ENCODE data around the gene GLT8D2.

Gene GLT8D2

DNA sequence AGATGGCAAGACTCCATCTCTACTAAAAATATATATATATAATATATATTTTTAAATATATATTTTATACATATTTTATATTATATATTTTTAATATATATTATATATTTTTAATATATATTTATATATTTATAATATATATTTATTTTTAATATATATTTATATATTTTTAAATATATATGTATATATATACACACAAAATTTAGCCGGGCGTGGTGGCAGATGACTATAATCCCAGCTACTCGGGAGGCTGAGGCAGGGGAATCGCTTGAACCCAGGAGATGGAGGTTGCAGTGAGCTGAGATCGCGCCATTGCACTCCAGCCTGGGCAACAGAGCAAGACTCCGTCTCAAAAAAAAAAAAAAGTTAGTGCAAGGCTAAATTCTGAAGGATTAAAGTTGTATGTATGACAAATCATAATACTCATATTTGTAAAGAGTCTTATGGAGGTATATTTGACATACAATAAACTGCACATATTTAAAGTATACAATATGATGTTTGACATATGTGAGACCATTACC lies 92.1 kb downstream of the GLT8D2 start:
- no peak for DNase-seq (ENCODE audit: low read depth)
- peak overlapping the region; percentile 72 for H3K4me3 ChIP-seq (ENCODE audit: low read depth, low read length)
- TF ChIP-seq, protein P1, sequence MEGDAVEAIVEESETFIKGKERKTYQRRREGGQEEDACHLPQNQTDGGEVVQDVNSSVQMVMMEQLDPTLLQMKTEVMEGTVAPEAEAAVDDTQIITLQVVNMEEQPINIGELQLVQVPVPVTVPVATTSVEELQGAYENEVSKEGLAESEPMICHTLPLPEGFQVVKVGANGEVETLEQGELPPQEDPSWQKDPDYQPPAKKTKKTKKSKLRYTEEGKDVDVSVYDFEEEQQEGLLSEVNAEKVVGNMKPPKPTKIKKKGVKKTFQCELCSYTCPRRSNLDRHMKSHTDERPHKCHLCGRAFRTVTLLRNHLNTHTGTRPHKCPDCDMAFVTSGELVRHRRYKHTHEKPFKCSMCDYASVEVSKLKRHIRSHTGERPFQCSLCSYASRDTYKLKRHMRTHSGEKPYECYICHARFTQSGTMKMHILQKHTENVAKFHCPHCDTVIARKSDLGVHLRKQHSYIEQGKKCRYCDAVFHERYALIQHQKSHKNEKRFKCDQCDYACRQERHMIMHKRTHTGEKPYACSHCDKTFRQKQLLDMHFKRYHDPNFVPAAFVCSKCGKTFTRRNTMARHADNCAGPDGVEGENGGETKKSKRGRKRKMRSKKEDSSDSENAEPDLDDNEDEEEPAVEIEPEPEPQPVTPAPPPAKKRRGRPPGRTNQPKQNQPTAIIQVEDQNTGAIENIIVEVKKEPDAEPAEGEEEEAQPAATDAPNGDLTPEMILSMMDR (conservative IDR thresholded peaks at IDR 0.05; ENCODE audit: low read depth, low read length): no peak

DNA sequence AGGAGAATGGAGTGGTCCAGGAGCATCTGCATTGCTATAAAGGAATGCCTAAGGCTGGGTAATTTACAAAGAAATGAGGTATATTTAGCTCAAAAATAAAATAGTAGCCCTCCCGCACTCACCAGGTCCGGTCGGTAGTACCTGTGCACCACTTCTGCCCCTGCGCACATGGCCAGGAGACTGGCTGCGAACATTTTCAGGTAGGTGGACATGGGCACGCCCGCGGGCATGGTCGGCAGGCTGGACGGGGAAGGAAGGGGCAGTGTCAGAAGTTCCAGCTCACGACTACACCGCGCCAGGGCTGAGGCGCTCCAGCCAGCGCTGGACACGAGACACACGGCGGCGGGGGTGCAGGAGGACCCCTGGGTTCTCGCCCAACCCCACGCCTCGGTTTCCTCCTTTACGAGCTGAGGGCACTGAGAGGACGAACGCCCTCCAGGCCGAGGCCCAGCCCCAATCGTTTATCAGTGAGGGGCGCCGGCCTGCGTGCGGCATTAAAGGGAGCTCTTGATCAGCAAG lies 93.4 kb downstream of the GLT8D2 start:
- no peak for DNase-seq (ENCODE audit: low read depth)
- TF ChIP-seq, protein P1 (conservative IDR thresholded peaks at IDR 0.05; ENCODE audit: low read depth, low read length): no peak
- H3K4me3 ChIP-seq (ENCODE audit: low read depth, low read length): peak overlapping the region; percentile 72

DNA sequence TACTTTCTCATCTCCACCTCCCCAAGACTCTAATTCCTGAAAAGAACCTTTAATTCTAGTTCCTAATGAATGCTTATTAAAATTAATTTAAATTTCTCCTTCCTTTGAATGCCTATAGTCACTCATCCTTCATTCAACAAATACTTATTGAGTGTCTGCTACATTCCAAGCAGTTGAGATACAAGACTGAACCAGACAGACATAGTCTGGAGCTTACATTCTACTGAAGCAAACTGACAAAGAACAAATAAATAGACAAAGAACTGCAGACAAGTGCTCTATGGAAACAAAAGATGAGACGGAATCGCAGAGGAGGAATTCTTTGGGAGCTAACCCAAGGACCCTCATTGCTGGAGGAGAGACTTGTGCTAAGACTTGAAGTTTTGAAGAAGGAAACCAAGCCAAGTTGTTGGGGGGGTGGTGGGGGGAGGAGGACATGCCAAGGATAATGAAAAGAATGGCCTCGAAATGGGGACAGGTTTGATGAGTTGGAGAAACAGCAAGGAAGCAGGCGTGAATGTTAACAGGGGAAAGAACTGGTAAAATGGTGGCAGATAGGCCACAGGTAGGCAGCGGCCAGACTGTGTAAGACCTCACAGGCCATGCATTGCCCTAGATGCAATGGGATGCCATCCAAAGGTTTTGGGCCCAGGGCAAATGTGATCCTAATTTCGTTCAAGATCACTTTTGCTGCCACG lies 94.0 kb downstream of the GLT8D2 start:
- TF ChIP-seq, protein P1 (conservative IDR thresholded peaks at IDR 0.05; ENCODE audit: low read depth, low read length): no peak
- DNase-seq (ENCODE audit: low read depth): peak; percentile 48
- peak overlapping the region; percentile 72 for H3K4me3 ChIP-seq (ENCODE audit: low read depth, low read length)

DNA sequence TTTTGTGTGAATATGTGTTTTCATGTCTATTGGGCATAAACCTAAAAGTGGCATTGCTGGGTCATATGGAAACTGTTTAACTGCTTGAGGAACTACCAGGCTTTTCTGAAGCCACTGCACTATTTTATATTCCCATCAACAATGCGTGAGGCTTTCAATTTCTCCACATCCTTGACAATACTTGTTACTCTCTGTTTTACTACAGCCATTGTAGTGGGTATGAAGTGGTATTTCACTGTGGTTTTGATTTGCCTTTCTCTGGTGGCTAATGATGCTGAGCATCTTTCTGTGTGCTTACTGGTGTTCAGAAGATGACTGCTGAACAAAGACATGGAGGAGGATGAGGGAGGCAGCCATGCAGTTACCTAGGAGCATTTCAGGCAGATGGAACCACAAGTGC lies 97.5 kb downstream of the GLT8D2 start:
- DNase-seq (ENCODE audit: low read depth): no peak
- TF ChIP-seq, protein P1 (conservative IDR thresholded peaks at IDR 0.05; ENCODE audit: low read depth, low read length): no peak
- no peak overlapping the region for H3K4me3 ChIP-seq (ENCODE audit: low read depth, low read length)

DNA sequence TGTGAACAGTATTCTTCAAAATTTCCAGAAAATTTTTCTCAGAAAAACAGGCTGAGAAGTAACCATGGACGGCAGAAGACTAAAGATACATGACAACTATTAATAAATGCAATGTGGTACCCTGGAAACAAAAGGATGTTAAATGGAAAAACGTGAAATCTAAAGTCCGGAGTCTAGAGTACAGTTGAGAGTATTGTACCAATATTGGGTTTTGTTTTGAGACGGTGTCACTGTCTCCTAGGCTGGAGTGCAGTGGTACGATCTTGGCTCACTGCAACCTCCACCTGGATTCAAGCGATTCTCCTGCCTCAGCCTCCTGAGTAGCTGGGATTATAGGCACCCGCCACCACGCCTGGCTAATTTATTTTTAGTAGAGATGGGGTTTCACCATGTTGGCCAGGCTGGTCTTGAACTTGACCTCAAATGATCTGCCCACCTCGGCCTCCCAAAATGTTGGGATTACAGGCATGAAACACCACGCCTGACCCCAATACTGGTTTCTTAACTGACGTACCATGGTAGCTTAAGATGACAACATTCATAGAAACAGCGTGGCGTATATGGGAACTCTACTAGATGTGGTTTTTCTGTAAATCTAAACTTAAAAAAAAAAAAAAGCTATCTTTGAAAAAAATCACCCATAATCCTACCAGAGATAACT lies 101.1 kb downstream of the GLT8D2 start:
- no peak for DNase-seq (ENCODE audit: low read depth)
- TF ChIP-seq, protein P1 (conservative IDR thresholded peaks at IDR 0.05; ENCODE audit: low read depth, low read length): no peak
- H3K4me3 ChIP-seq (ENCODE audit: low read depth, low read length): no peak overlapping the region

DNA sequence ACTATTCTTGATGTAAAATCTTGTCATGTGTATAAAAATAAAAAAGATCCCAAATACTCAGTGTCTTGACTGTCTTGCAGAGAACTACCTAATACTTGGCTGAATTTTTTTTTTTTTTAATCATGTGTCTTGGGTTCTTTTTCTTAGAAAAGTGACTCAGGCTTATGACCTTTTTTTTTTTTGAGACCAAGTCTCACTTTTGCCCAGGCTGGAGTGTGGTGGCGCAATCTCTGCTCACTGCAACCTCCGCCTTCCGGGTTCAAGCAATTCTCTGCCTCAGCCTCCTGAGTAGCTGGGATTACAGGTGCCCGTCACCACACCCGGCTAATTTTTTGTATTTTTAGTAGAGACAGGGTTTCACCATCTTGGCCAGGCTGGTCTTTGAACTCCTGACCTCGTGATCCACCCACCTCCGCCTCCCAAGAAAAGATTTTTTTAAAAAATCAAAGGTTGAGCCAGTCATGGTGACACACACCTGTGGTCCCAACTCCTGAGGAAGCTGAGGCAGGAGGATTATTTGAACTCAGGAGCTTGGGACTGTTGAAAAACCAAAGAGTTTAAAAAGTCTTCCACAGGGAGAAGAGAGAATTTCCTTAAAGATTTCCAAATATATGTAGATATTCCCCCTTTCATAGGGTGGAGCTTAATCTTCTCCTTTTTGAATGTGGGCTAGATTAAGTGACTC lies 102.0 kb downstream of the GLT8D2 start:
- DNase-seq (ENCODE audit: low read depth): peak; percentile 29
- H3K4me3 ChIP-seq (ENCODE audit: low read depth, low read length): no peak overlapping the region
- TF ChIP-seq, protein P1 (conservative IDR thresholded peaks at IDR 0.05; ENCODE audit: low read depth, low read length): no peak

Data from choroid plexus epithelial cell (primary cell).